ENCODE results near the gene SARNP. TPM values are rescaled to one million over a fixed set of nuclear protein-coding genes. Genes with fewer than 3 reads are reported as not detected.
"Not testable (repeated sequence)": the region's sequence is repeated elsewhere in the genome, so short reads cannot be mapped to it uniquely, and the experiment has no call there.

The SARNP gene
- total RNA-seq: 59.7 TPM

- peaks cover 36% of the 10 kb centered on the region for H3K4me1 ChIP-seq (ENCODE audit: insufficient read depth, low read length)
- H3K9me3 ChIP-seq (ENCODE audit: low read depth, low read length): no peaks in the 10 kb centered on the region
- peak within 1 kb of the TSS; percentile 99 for H3K4me3 ChIP-seq (ENCODE audit: low read length)
These were observed at the start of gene SARNP, which contains the start of gene ORMDL2 for GRCh38 chr12:55817345-55818139. TSS of gene SARNP (minus strand) at chr12:55817724. CDS start at chr12:55817701, 23 bp downstream. TSS of gene ORMDL2 (plus strand) at chr12:55818041. CDS start at chr12:55819000, 959 bp downstream.

GRCh38 chr12:55866454-55867004 is 49.0 kb upstream of the SARNP start:
- H3K4me3 ChIP-seq (ENCODE audit: low read length); H3K27me3 ChIP-seq (ENCODE audit: insufficient read depth, low read length); H3K4me1 ChIP-seq (ENCODE audit: insufficient read depth, low read length); H3K9me3 ChIP-seq (ENCODE audit: low read depth, low read length): not testable (repeated sequence)

More at GRCh38 chr12:55817345-55818139, at the start of gene SARNP, which contains the start of gene ORMDL2:
- H3K27me3 ChIP-seq (ENCODE audit: insufficient read depth, low read length): no peaks in the 10 kb centered on the region

- no peaks in the 10 kb centered on the region for H3K9me3 ChIP-seq (ENCODE audit: low read depth, low read length)
- no peak overlapping the region for H3K4me3 ChIP-seq (ENCODE audit: low read length)
- H3K4me1 ChIP-seq (ENCODE audit: insufficient read depth, low read length): no peaks in the 10 kb centered on the region
- H3K27me3 ChIP-seq (ENCODE audit: insufficient read depth, low read length): no peaks in the 10 kb centered on the region
These were observed 47.8 kb upstream of the SARNP start for GRCh38 chr12:55865327-55865726.

- not testable (repeated sequence) for H3K4me3 ChIP-seq (ENCODE audit: low read length); H3K27me3 ChIP-seq (ENCODE audit: insufficient read depth, low read length); H3K9me3 ChIP-seq (ENCODE audit: low read depth, low read length); H3K4me1 ChIP-seq (ENCODE audit: insufficient read depth, low read length)
These were observed 45.4 kb upstream of the SARNP start for GRCh38 chr12:55862931-55863330.

GRCh38 chr12:55862286-55862685 is 44.8 kb upstream of the SARNP start:
- Histone ChIP-seq H3K4me1 (ENCODE audit: insufficient read depth, low read length) (no peaks in the 10 kb centered on the region), H3K4me3 (ENCODE audit: low read length) (no peak overlapping the region), H3K9me3 (ENCODE audit: low read depth, low read length) (no peaks in the 10 kb centered on the region)

GRCh38 chr12:55861871-55862270 is 44.3 kb upstream of the SARNP start:
- Histone ChIP-seq H3K4me3 (ENCODE audit: low read length) (no peak overlapping the region), H3K4me1 (ENCODE audit: insufficient read depth, low read length) (no peaks in the 10 kb centered on the region), H3K27me3 (ENCODE audit: insufficient read depth, low read length) (no peaks in the 10 kb centered on the region), H3K9me3 (ENCODE audit: low read depth, low read length) (no peaks in the 10 kb centered on the region)

More at GRCh38 chr12:55862286-55862685, 44.8 kb upstream of the SARNP start:
- H3K27me3 ChIP-seq (ENCODE audit: insufficient read depth, low read length): no peaks in the 10 kb centered on the region

GRCh38 chr12:55861396-55861795 is 43.9 kb upstream of the SARNP start:
- no peaks in the 10 kb centered on the region for H3K9me3 ChIP-seq (ENCODE audit: low read depth, low read length)

GRCh38 chr12:55852740-55853139 is 35.2 kb upstream of the SARNP start:
- no peaks in the 10 kb centered on the region for H3K9me3 ChIP-seq (ENCODE audit: low read depth, low read length)
- H3K4me3 ChIP-seq (ENCODE audit: low read length): no peak overlapping the region
- no peaks in the 10 kb centered on the region for H3K27me3 ChIP-seq (ENCODE audit: insufficient read depth, low read length)
- peaks cover 10% of the 10 kb centered on the region for H3K4me1 ChIP-seq (ENCODE audit: insufficient read depth, low read length)

More at GRCh38 chr12:55861396-55861795, 43.9 kb upstream of the SARNP start:
- Histone ChIP-seq H3K27me3 (ENCODE audit: insufficient read depth, low read length) (no peaks in the 10 kb centered on the region), H3K4me3 (ENCODE audit: low read length) (no peak overlapping the region), H3K4me1 (ENCODE audit: insufficient read depth, low read length) (no peaks in the 10 kb centered on the region)

- no peaks in the 10 kb centered on the region for H3K9me3 ChIP-seq (ENCODE audit: low read depth, low read length)
- no peak overlapping the region for H3K4me3 ChIP-seq (ENCODE audit: low read length)
- H3K4me1 ChIP-seq (ENCODE audit: insufficient read depth, low read length): peaks cover 15% of the 10 kb centered on the region
- H3K27me3 ChIP-seq (ENCODE audit: insufficient read depth, low read length): no peaks in the 10 kb centered on the region
These were observed 33.4 kb upstream of the SARNP start for GRCh38 chr12:55850893-55851292.

- no peak overlapping the region for H3K4me3 ChIP-seq (ENCODE audit: low read length)
- H3K9me3 ChIP-seq (ENCODE audit: low read depth, low read length): no peaks in the 10 kb centered on the region
These were observed 32.9 kb upstream of the SARNP start for GRCh38 chr12:55850401-55850800.

GRCh38 chr12:55849616-55850343 is 32.3 kb upstream of the SARNP start:
- H3K27me3 ChIP-seq (ENCODE audit: insufficient read depth, low read length): no peaks in the 10 kb centered on the region
- H3K9me3 ChIP-seq (ENCODE audit: low read depth, low read length): no peaks in the 10 kb centered on the region
- H3K4me1 ChIP-seq (ENCODE audit: insufficient read depth, low read length): peaks cover 15% of the 10 kb centered on the region
- no peak overlapping the region for H3K4me3 ChIP-seq (ENCODE audit: low read length)

More at GRCh38 chr12:55850401-55850800, 32.9 kb upstream of the SARNP start:
- no peaks in the 10 kb centered on the region for H3K27me3 ChIP-seq (ENCODE audit: insufficient read depth, low read length)
- H3K4me1 ChIP-seq (ENCODE audit: insufficient read depth, low read length): peaks cover 15% of the 10 kb centered on the region

- Histone ChIP-seq H3K27me3 (ENCODE audit: insufficient read depth, low read length) (no peaks in the 10 kb centered on the region), H3K4me1 (ENCODE audit: insufficient read depth, low read length) (peaks cover 15% of the 10 kb centered on the region), H3K4me3 (ENCODE audit: low read length) (no peak overlapping the region), H3K9me3 (ENCODE audit: low read depth, low read length) (no peaks in the 10 kb centered on the region)
These were observed 30.2 kb upstream of the SARNP start for GRCh38 chr12:55847603-55848291.

GRCh38 chr12:55847033-55847432 is 29.5 kb upstream of the SARNP start:
- H3K4me1 ChIP-seq (ENCODE audit: insufficient read depth, low read length): peaks cover 22% of the 10 kb centered on the region
- H3K9me3 ChIP-seq (ENCODE audit: low read depth, low read length): no peaks in the 10 kb centered on the region
- no peak overlapping the region for H3K4me3 ChIP-seq (ENCODE audit: low read length)
- H3K27me3 ChIP-seq (ENCODE audit: insufficient read depth, low read length): no peaks in the 10 kb centered on the region

GRCh38 chr12:55845785-55846496 is 28.4 kb upstream of the SARNP start:
- Histone ChIP-seq H3K27me3 (ENCODE audit: insufficient read depth, low read length) (no peaks in the 10 kb centered on the region), H3K4me1 (ENCODE audit: insufficient read depth, low read length) (peaks cover 22% of the 10 kb centered on the region), H3K4me3 (ENCODE audit: low read length) (no peak overlapping the region), H3K9me3 (ENCODE audit: low read depth, low read length) (no peaks in the 10 kb centered on the region)
